Measurements from ENCODE around the gene ZSWIM7.
A peak's percentile ranks its signal among the peaks of the same experiment; 100 is the strongest.

The ZSWIM7 gene

GRCh38 chr17:15973016-15973415 lies 26.5 kb downstream of the ZSWIM7 start:
- no peak overlapping the region for H3K9ac ChIP-seq (ENCODE audit: low read length in 5 of 5)
- no peaks in the 10 kb centered on the region for H3K9me3 ChIP-seq (ENCODE audit: control insufficient read depth in 5 of 5, low read length in 5 of 5)
- peaks cover 7 to 34% (median 26%) of the 10 kb centered on the region in 5 donors for H3K36me3 ChIP-seq (ENCODE audit: control insufficient read depth in 5 of 5, insufficient read depth in 5 of 5, low read length in 5 of 5)
- H3K27me3 ChIP-seq (ENCODE audit: control insufficient read depth in 5 of 5, insufficient read depth in 4 of 5, low read length in 5 of 5): no peaks in the 10 kb centered on the region
- H3K4me1 ChIP-seq (ENCODE audit: control insufficient read depth in 5 of 5, insufficient read depth in 5 of 5, low read length in 5 of 5): no peaks in the 10 kb centered on the region
- no peak overlapping the region for H3K27ac ChIP-seq (ENCODE audit: low read depth, low read length)
- H3K4me3 ChIP-seq (ENCODE audit: low read depth in 1 of 5, low read length in 5 of 5): no peak overlapping the region

- no peak overlapping the region for H3K27ac ChIP-seq (ENCODE audit: low read depth, low read length)
- H3K9ac ChIP-seq (ENCODE audit: low read length in 5 of 5): no peak overlapping the region
- H3K36me3 ChIP-seq (ENCODE audit: control insufficient read depth in 5 of 5, insufficient read depth in 5 of 5, low read length in 5 of 5): peaks cover 7 to 29% (median 22%) of the 10 kb centered on the region in 5 donors
- no peaks in the 10 kb centered on the region for H3K4me1 ChIP-seq (ENCODE audit: control insufficient read depth in 5 of 5, insufficient read depth in 5 of 5, low read length in 5 of 5)
- no peaks in the 10 kb centered on the region for H3K9me3 ChIP-seq (ENCODE audit: control insufficient read depth in 5 of 5, low read length in 5 of 5)
- H3K27me3 ChIP-seq (ENCODE audit: control insufficient read depth in 5 of 5, insufficient read depth in 4 of 5, low read length in 5 of 5): no peaks in the 10 kb centered on the region
- H3K4me3 ChIP-seq (ENCODE audit: low read depth in 1 of 5, low read length in 5 of 5): no peak overlapping the region
Observed at GRCh38 chr17:15972497-15972951, 27.0 kb downstream of the ZSWIM7 start.

GRCh38 chr17:15971882-15972281 lies 27.6 kb downstream of the ZSWIM7 start:
- Histone ChIP-seq H3K27me3 (ENCODE audit: control insufficient read depth in 5 of 5, insufficient read depth in 4 of 5, low read length in 5 of 5) (no peaks in the 10 kb centered on the region), H3K27ac (ENCODE audit: low read depth, low read length) (no peak overlapping the region), H3K9me3 (ENCODE audit: control insufficient read depth in 5 of 5, low read length in 5 of 5) (no peaks in the 10 kb centered on the region), H3K4me1 (ENCODE audit: control insufficient read depth in 5 of 5, insufficient read depth in 5 of 5, low read length in 5 of 5) (peaks cover 0 to 3% (median under 1%) of the 10 kb centered on the region in 5 donors), H3K4me3 (ENCODE audit: low read depth in 1 of 5, low read length in 5 of 5) (no peak overlapping the region), H3K36me3 (ENCODE audit: control insufficient read depth in 5 of 5, insufficient read depth in 5 of 5, low read length in 5 of 5) (peaks cover 4 to 23% (median 18%) of the 10 kb centered on the region in 5 donors), H3K9ac (ENCODE audit: low read length in 5 of 5) (no peak overlapping the region)

GRCh38 chr17:15971098-15971678 lies 28.3 kb downstream of the ZSWIM7 start:
- H3K4me3 ChIP-seq (ENCODE audit: low read depth in 1 of 5, low read length in 5 of 5): no peak overlapping the region
- H3K36me3 ChIP-seq (ENCODE audit: control insufficient read depth in 5 of 5, insufficient read depth in 5 of 5, low read length in 5 of 5): peaks cover 0 to 16% (median 12%) of the 10 kb centered on the region in 5 donors
- no peak overlapping the region for H3K27ac ChIP-seq (ENCODE audit: low read depth, low read length)
- peaks cover 0 to 10% (median 7%) of the 10 kb centered on the region in 5 donors for H3K4me1 ChIP-seq (ENCODE audit: control insufficient read depth in 5 of 5, insufficient read depth in 5 of 5, low read length in 5 of 5)
- H3K9me3 ChIP-seq (ENCODE audit: control insufficient read depth in 5 of 5, low read length in 5 of 5): no peaks in the 10 kb centered on the region
- H3K27me3 ChIP-seq (ENCODE audit: control insufficient read depth in 5 of 5, insufficient read depth in 4 of 5, low read length in 5 of 5): peaks cover 0 to 3% (median 0%) of the 10 kb centered on the region in 5 donors
- H3K9ac ChIP-seq (ENCODE audit: low read length in 5 of 5): no peak overlapping the region

GRCh38 chr17:15970500-15970899 lies 29.0 kb downstream of the ZSWIM7 start:
- Histone ChIP-seq H3K27ac (ENCODE audit: low read depth, low read length) (no peak overlapping the region), H3K36me3 (ENCODE audit: control insufficient read depth in 5 of 5, insufficient read depth in 5 of 5, low read length in 5 of 5) (peaks cover 0 to 14% (median 9%) of the 10 kb centered on the region in 5 donors), H3K9ac (ENCODE audit: low read length in 5 of 5) (no peak overlapping the region), H3K9me3 (ENCODE audit: control insufficient read depth in 5 of 5, low read length in 5 of 5) (no peaks in the 10 kb centered on the region), H3K4me3 (ENCODE audit: low read depth in 1 of 5, low read length in 5 of 5) (no peak overlapping the region), H3K4me1 (ENCODE audit: control insufficient read depth in 5 of 5, insufficient read depth in 5 of 5, low read length in 5 of 5) (peaks cover 0 to 12% (median 7%) of the 10 kb centered on the region in 5 donors), H3K27me3 (ENCODE audit: control insufficient read depth in 5 of 5, insufficient read depth in 4 of 5, low read length in 5 of 5) (peaks cover 0 to 3% (median 0%) of the 10 kb centered on the region in 5 donors)

- peaks cover 0 to 3% (median 0%) of the 10 kb centered on the region in 5 donors for H3K27me3 ChIP-seq (ENCODE audit: control insufficient read depth in 5 of 5, insufficient read depth in 4 of 5, low read length in 5 of 5)
- peaks cover 0 to 3% (median 0%) of the 10 kb centered on the region in 5 donors for H3K36me3 ChIP-seq (ENCODE audit: control insufficient read depth in 5 of 5, insufficient read depth in 5 of 5, low read length in 5 of 5)
- no peaks in the 10 kb centered on the region for H3K9me3 ChIP-seq (ENCODE audit: control insufficient read depth in 5 of 5, low read length in 5 of 5)
- H3K9ac ChIP-seq (ENCODE audit: low read length in 5 of 5): no peak overlapping the region
- peaks cover 0 to 12% (median 7%) of the 10 kb centered on the region in 5 donors for H3K4me1 ChIP-seq (ENCODE audit: control insufficient read depth in 5 of 5, insufficient read depth in 5 of 5, low read length in 5 of 5)
- no peak overlapping the region for H3K4me3 ChIP-seq (ENCODE audit: low read depth in 1 of 5, low read length in 5 of 5)
- no peak overlapping the region for H3K27ac ChIP-seq (ENCODE audit: low read depth, low read length)
Observed at GRCh38 chr17:15969463-15969862, 30.0 kb downstream of the ZSWIM7 start.

- Histone ChIP-seq H3K36me3 (ENCODE audit: control insufficient read depth in 5 of 5, insufficient read depth in 5 of 5, low read length in 5 of 5) (no peaks in the 10 kb centered on the region), H3K9ac (ENCODE audit: low read length in 5 of 5) (no peak overlapping the region), H3K9me3 (ENCODE audit: control insufficient read depth in 5 of 5, low read length in 5 of 5) (no peaks in the 10 kb centered on the region), H3K27me3 (ENCODE audit: control insufficient read depth in 5 of 5, insufficient read depth in 4 of 5, low read length in 5 of 5) (peaks cover 0 to 3% (median 0%) of the 10 kb centered on the region in 5 donors), H3K4me1 (ENCODE audit: control insufficient read depth in 5 of 5, insufficient read depth in 5 of 5, low read length in 5 of 5) (peaks cover 0 to 12% (median 7%) of the 10 kb centered on the region in 5 donors), H3K27ac (ENCODE audit: low read depth, low read length) (no peak overlapping the region), H3K4me3 (ENCODE audit: low read depth in 1 of 5, low read length in 5 of 5) (no peak overlapping the region)
Observed at GRCh38 chr17:15967706-15968399, 31.7 kb downstream of the ZSWIM7 start.

- no peaks in the 10 kb centered on the region for H3K36me3 ChIP-seq (ENCODE audit: control insufficient read depth in 5 of 5, insufficient read depth in 5 of 5, low read length in 5 of 5)
- no peaks in the 10 kb centered on the region for H3K9me3 ChIP-seq (ENCODE audit: control insufficient read depth in 5 of 5, low read length in 5 of 5)
- H3K27me3 ChIP-seq (ENCODE audit: control insufficient read depth in 5 of 5, insufficient read depth in 4 of 5, low read length in 5 of 5): peaks cover 0 to 3% (median 0%) of the 10 kb centered on the region in 5 donors
- no peak overlapping the region for H3K27ac ChIP-seq (ENCODE audit: low read depth, low read length)
- peak overlapping the region in 1 of 5 donors; percentile 26 for H3K9ac ChIP-seq (ENCODE audit: low read length in 5 of 5)
- peak overlapping the region in 1 of 5 donors; percentile 5 for H3K4me3 ChIP-seq (ENCODE audit: low read depth in 1 of 5, low read length in 5 of 5)
- H3K4me1 ChIP-seq (ENCODE audit: control insufficient read depth in 5 of 5, insufficient read depth in 5 of 5, low read length in 5 of 5): peaks cover 0 to 12% (median 7%) of the 10 kb centered on the region in 5 donors
Observed at GRCh38 chr17:15966879-15967248, 32.6 kb downstream of the ZSWIM7 start.

GRCh38 chr17:15966183-15966878 lies 33.2 kb downstream of the ZSWIM7 start:
- H3K4me3 ChIP-seq (ENCODE audit: low read depth in 1 of 5, low read length in 5 of 5): peak overlapping the region in 1 of 5 donors; percentile 5
- H3K27ac ChIP-seq (ENCODE audit: low read depth, low read length): no peak overlapping the region
- peaks cover 0 to 12% (median 7%) of the 10 kb centered on the region in 5 donors for H3K4me1 ChIP-seq (ENCODE audit: control insufficient read depth in 5 of 5, insufficient read depth in 5 of 5, low read length in 5 of 5)
- no peaks in the 10 kb centered on the region for H3K9me3 ChIP-seq (ENCODE audit: control insufficient read depth in 5 of 5, low read length in 5 of 5)
- H3K36me3 ChIP-seq (ENCODE audit: control insufficient read depth in 5 of 5, insufficient read depth in 5 of 5, low read length in 5 of 5): no peaks in the 10 kb centered on the region
- H3K27me3 ChIP-seq (ENCODE audit: control insufficient read depth in 5 of 5, insufficient read depth in 4 of 5, low read length in 5 of 5): peaks cover 0 to 3% (median 0%) of the 10 kb centered on the region in 5 donors
- H3K9ac ChIP-seq (ENCODE audit: low read length in 5 of 5): peak overlapping the region in 1 of 5 donors; percentile 26

- H3K9ac ChIP-seq (ENCODE audit: low read length in 5 of 5): no peak overlapping the region
- peaks cover 0 to 3% (median 0%) of the 10 kb centered on the region in 5 donors for H3K27me3 ChIP-seq (ENCODE audit: control insufficient read depth in 5 of 5, insufficient read depth in 4 of 5, low read length in 5 of 5)
- no peak overlapping the region for H3K27ac ChIP-seq (ENCODE audit: low read depth, low read length)
Observed at GRCh38 chr17:15965528-15965927, 34.0 kb downstream of the ZSWIM7 start.

More at GRCh38 chr17:15965528-15965927, 34.0 kb downstream of the ZSWIM7 start:
- Histone ChIP-seq H3K36me3 (ENCODE audit: control insufficient read depth in 5 of 5, insufficient read depth in 5 of 5, low read length in 5 of 5) (no peaks in the 10 kb centered on the region), H3K9me3 (ENCODE audit: control insufficient read depth in 5 of 5, low read length in 5 of 5) (no peaks in the 10 kb centered on the region), H3K4me1 (ENCODE audit: control insufficient read depth in 5 of 5, insufficient read depth in 5 of 5, low read length in 5 of 5) (peaks cover 0 to 12% (median 7%) of the 10 kb centered on the region in 5 donors), H3K4me3 (ENCODE audit: low read depth in 1 of 5, low read length in 5 of 5) (no peak overlapping the region)
